Glomerular visceral epithelial cell (primary cell): Measurements from ENCODE around the gene CSTPP1.
"Not testable (repeated sequence)": the region's sequence is repeated elsewhere in the genome, so short reads cannot be mapped to it uniquely, and the experiment has no call there.

Source experiments
- DNase-seq: peaks from one replicate; pipeline ENCODE4 v3.0.0-alpha.2; 2016; ENCODE audit errors: extremely low spot score

The CSTPP1 gene

GRCh38 chr11:47050284-47050683 lies 113.7 kb downstream of the CSTPP1 start:
- DNase-seq, result no peak

GRCh38 chr11:47051217-47051616 lies 114.7 kb downstream of the CSTPP1 start:
- no peak for DNase-seq

GRCh38 chr11:47052165-47052564 lies 115.6 kb downstream of the CSTPP1 start:
- DNase-seq, result no peak

- DNase-seq, result no peak
These were observed 116.0 kb downstream of the CSTPP1 start for GRCh38 chr11:47052576-47052975.

- no peak for DNase-seq
These were observed 119.0 kb downstream of the CSTPP1 start for GRCh38 chr11:47055534-47055933.

GRCh38 chr11:47056261-47056915 lies 119.8 kb downstream of the CSTPP1 start:
- no peak for DNase-seq

GRCh38 chr11:47057365-47057764 lies 120.8 kb downstream of the CSTPP1 start:
- DNase-seq, result no peak

- no peak for DNase-seq
These were observed 124.2 kb downstream of the CSTPP1 start for GRCh38 chr11:47060807-47061206.

GRCh38 chr11:47061429-47062178 lies 125.0 kb downstream of the CSTPP1 start:
- DNase-seq, result no peak

- DNase-seq, result no peak
These were observed 126.2 kb downstream of the CSTPP1 start for GRCh38 chr11:47062736-47063135.

GRCh38 chr11:47067401-47067800 lies 130.8 kb downstream of the CSTPP1 start:
- no peak for DNase-seq

GRCh38 chr11:47070769-47071168 lies 134.2 kb downstream of the CSTPP1 start:
- no peak for DNase-seq

- no peak for DNase-seq
These were observed 134.8 kb downstream of the CSTPP1 start for GRCh38 chr11:47071341-47071740.

- no peak for DNase-seq
These were observed 135.3 kb downstream of the CSTPP1 start for GRCh38 chr11:47071791-47072261.

GRCh38 chr11:47078751-47079521 lies 142.4 kb downstream of the CSTPP1 start:
- DNase-seq, result no peak

- not testable (repeated sequence) for DNase-seq
These were observed 144.2 kb downstream of the CSTPP1 start for GRCh38 chr11:47080775-47081174.

GRCh38 chr11:47083913-47084312 lies 147.4 kb downstream of the CSTPP1 start:
- no peak for DNase-seq

- DNase-seq, result no peak
These were observed 151.2 kb downstream of the CSTPP1 start for GRCh38 chr11:47087801-47088200.

- no peak for DNase-seq
These were observed 157.0 kb downstream of the CSTPP1 start for GRCh38 chr11:47093541-47093940.

- not testable (repeated sequence) for DNase-seq
These were observed 160.3 kb downstream of the CSTPP1 start for GRCh38 chr11:47096871-47097270.

- not testable (repeated sequence) for DNase-seq
These were observed 161.7 kb downstream of the CSTPP1 start for GRCh38 chr11:47098223-47098622.

GRCh38 chr11:47099214-47099917 lies 162.8 kb downstream of the CSTPP1 start:
- DNase-seq, result no peak
